Thymus (tissue), 11 donors: ENCODE measurements around the gene MS4A6A. TPM values are rescaled to one million over a fixed set of nuclear protein-coding genes. Genes with fewer than 3 reads are reported as not detected.
A peak's percentile ranks its signal among the peaks of the same experiment; 100 is the strongest.

Source experiments
- DNase-seq, 9 donors: peaks; one replicate each; pipeline ENCODE4 v3.0.0-alpha.2; 2013; ENCODE audit warnings: low spot score in 9 of 9, low read depth in 6 of 9, missing footprints in 1 of 9
- H3K27ac ChIP-seq, 2 donors: one replicate each; pipeline ENCODE4 v1.5.1; 2013; ENCODE audit warnings: control low read depth in 1 of 2, low read depth in 1 of 2, low read length in 1 of 2, mild to moderate bottlenecking in 1 of 2, moderate library complexity in 1 of 2
- H3K27me3 ChIP-seq, 2 donors: one replicate each; pipeline ENCODE4 v1.5.1; 2013; ENCODE audit warnings: low read length in 1 of 2; ENCODE audit not compliant: control insufficient read depth in 2 of 2, insufficient read depth in 1 of 2
- H3K36me3 ChIP-seq, 2 donors: one replicate each; pipeline ENCODE4 v1.5.1; 2013; ENCODE audit warnings: low read length in 1 of 2, mild to moderate bottlenecking in 1 of 2, moderate library complexity in 1 of 2; ENCODE audit not compliant: control insufficient read depth in 2 of 2, insufficient read depth in 2 of 2
- H3K4me1 ChIP-seq, 2 donors: one replicate each; pipeline ENCODE4 v1.5.1; 2013; ENCODE audit warnings: low read length in 2 of 2; ENCODE audit not compliant: control insufficient read depth in 2 of 2, insufficient read depth in 2 of 2
- H3K4me3 ChIP-seq, 2 donors: one replicate each; pipeline ENCODE4 v1.5.1; 2013; ENCODE audit warnings: low read length in 2 of 2, control low read depth in 1 of 2, mild to moderate bottlenecking in 1 of 2
- H3K9me3 ChIP-seq, 2 donors: one replicate each; pipeline ENCODE4 v1.5.1; 2013; ENCODE audit warnings: low read length in 1 of 2, mild to moderate bottlenecking in 1 of 2; ENCODE audit not compliant: control insufficient read depth in 2 of 2, insufficient read depth in 1 of 2
- WGBS: extraction: QIAGEN DNeasy Blood & Tissue Kit; methylation state at CpG from one replicate; pipeline ENCODE4 v1.1.7; 2013; 5-methylcytosine and 5-hydroxymethylcytosine counted together
- polyA plus RNA-seq: library from polyadenylated mRNA; stranded (reverse); fragments of 200-250 nt; gene quantifications from one replicate; pipeline ENCODE4 v1.2.3, GENCODE V29; 2013
- total RNA-seq: library from RNA; stranded (reverse); fragments of 120-200 nt; gene quantifications from one replicate; pipeline ENCODE4 v1.2.4, GENCODE V29; 2013
- donor health status: healthy.

The MS4A6A gene
- total and polyA plus RNA-seq, 2 donors: 102 to 174 TPM

GRCh38 chr11:60169264-60169915 lies 13.5 kb downstream of the MS4A6A start:
- peak in 6 of 9 donors; percentile 4 to 31 (median 10) for DNase-seq
- Histone ChIP-seq H3K36me3 (no peaks in the 10 kb centered on the region), H3K4me1 (no peaks in the 10 kb centered on the region), H3K4me3 (no peak overlapping the region), H3K27me3 (no peaks in the 10 kb centered on the region), H3K27ac (no peak overlapping the region), H3K9me3 (peaks cover 3 to 16% of the 10 kb centered on the region in 2 donors)
- 93% methylated on average over 6 of the region's 6 CpGs for WGBS

- H3K27me3 ChIP-seq: no peaks in the 10 kb centered on the region
- H3K4me1 ChIP-seq: no peaks in the 10 kb centered on the region
- no peak for DNase-seq
- 95% methylated on average over 6 of the region's 6 CpGs for WGBS
- no peaks in the 10 kb centered on the region for H3K36me3 ChIP-seq
- H3K27ac ChIP-seq: no peak overlapping the region
- no peak overlapping the region for H3K4me3 ChIP-seq
- H3K9me3 ChIP-seq: peaks cover 3 to 16% of the 10 kb centered on the region in 2 donors
Measured at GRCh38 chr11:60168306-60168705, 14.6 kb downstream of the MS4A6A start.

DNA sequence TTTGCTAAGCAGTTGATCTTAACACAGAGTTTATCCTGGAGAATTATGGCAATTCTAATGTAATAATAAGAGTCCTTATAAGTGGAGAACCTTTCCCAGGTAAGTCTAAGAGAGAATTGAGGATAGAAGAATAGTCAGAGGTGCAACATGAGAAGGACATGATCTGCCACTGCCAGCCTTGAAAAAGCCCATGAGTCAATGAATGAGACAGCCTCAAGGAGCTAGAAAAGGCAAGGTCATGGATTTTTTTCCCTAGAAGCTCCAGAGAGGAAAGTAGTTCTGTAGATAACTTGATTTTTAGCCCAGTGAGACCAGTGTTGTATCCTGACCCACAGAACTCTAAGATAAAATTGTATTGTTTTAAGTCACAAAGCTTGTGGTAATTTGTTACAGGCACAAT lies 16.9 kb downstream of the MS4A6A start:
- Histone ChIP-seq H3K36me3 (no peaks in the 10 kb centered on the region), H3K4me1 (no peaks in the 10 kb centered on the region), H3K27me3 (no peaks in the 10 kb centered on the region), H3K9me3 (peaks cover 3 to 16% of the 10 kb centered on the region in 2 donors), H3K27ac (no peak overlapping the region), H3K4me3 (no peak overlapping the region)
- DNase-seq: no peak

DNA sequence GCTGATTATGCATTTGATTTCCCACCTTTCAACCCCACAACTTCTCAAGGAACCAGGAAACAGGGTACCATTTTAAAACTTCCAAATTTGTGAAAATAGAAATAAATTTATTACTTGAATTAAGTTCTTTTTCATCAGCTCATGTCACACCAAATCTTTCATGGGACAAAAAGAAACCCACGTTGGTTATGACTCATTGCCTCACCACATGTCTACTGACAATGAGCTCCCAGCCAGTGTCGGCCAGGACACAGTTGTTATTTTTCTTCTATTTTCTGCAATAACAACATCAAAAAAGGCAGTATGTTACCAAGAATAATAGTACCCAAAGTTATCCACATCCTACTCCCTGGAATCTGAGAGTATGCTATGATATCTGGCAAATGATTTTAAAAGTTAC lies 17.3 kb downstream of the MS4A6A start:
- Histone ChIP-seq H3K9me3 (peaks cover 3 to 16% of the 10 kb centered on the region in 2 donors), H3K36me3 (no peaks in the 10 kb centered on the region), H3K4me3 (no peak overlapping the region), H3K4me1 (no peaks in the 10 kb centered on the region), H3K27ac (no peak overlapping the region), H3K27me3 (no peaks in the 10 kb centered on the region)
- WGBS: 89% methylated on average over 2 of the region's 2 CpGs
- no peak for DNase-seq

DNA sequence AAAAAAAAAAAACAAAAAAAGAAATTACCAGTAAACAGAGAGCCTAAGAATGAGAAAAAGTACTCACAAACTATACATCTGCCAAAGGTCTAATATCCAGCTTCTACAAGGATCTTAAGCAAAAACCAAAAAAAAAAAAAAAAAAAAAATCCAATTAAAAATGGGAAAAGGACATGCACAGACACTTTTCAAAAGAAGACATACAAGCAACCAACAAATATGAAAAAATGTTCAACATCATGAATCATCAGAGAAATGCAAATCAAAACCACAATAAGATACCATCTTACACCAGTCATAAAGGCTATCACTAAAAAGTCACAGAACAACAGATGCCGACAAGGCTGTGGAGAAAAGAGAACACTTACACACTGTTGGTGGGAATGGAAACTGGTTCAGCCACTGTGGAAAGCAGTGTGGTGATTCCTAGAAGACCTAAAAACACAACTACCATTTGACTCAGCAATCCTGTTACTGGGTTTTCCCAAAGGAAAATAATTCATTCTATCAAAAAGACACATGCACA lies 18.3 kb downstream of the MS4A6A start:
- no peak for DNase-seq
- Histone ChIP-seq H3K36me3 (no peaks in the 10 kb centered on the region), H3K27ac (no peak overlapping the region), H3K4me3 (no peak overlapping the region), H3K4me1 (no peaks in the 10 kb centered on the region), H3K27me3 (no peaks in the 10 kb centered on the region), H3K9me3 (peaks cover 3 to 16% of the 10 kb centered on the region in 2 donors)
- WGBS: 86% methylated on average over 1 of the region's 1 CpG

DNA sequence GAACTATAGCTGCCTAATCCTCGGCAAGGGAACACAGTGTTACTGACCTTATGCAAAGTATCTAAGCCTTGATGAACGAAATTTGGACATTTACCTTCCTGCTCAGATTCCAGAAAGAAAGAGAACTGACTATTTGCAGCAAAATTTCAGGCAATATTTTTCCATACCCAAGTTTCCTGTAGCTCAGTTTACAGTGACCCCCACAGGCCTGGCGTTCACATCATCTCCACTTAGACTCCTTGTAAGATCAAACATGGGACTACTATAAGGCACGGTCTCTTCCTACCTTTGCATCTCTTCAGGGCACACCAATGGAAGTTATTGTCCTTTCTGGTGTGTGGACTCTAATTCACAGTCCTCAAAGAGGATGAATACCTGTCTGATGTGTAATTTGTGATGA lies 21.1 kb downstream of the MS4A6A start:
- no peak for DNase-seq
- Histone ChIP-seq H3K4me3 (no peak overlapping the region), H3K4me1 (no peaks in the 10 kb centered on the region), H3K9me3 (no peaks in the 10 kb centered on the region), H3K27me3 (no peaks in the 10 kb centered on the region), H3K36me3 (no peaks in the 10 kb centered on the region), H3K27ac (no peak overlapping the region)
- 90% methylated on average over 4 of the region's 4 CpGs for WGBS

GRCh38 chr11:60161107-60161506 lies 21.8 kb downstream of the MS4A6A start:
- H3K4me1 ChIP-seq: no peaks in the 10 kb centered on the region
- DNase-seq: no peak
- no peaks in the 10 kb centered on the region for H3K9me3 ChIP-seq
- no peak overlapping the region for H3K27ac ChIP-seq
- 74% methylated on average over 2 of the region's 2 CpGs for WGBS
- no peaks in the 10 kb centered on the region for H3K36me3 ChIP-seq
- H3K27me3 ChIP-seq: no peaks in the 10 kb centered on the region
- H3K4me3 ChIP-seq: no peak overlapping the region

GRCh38 chr11:60159868-60160267 lies 23.0 kb downstream of the MS4A6A start:
- Histone ChIP-seq H3K9me3 (no peaks in the 10 kb centered on the region), H3K27ac (no peak overlapping the region), H3K27me3 (no peaks in the 10 kb centered on the region), H3K4me3 (no peak overlapping the region), H3K36me3 (no peaks in the 10 kb centered on the region), H3K4me1 (no peaks in the 10 kb centered on the region)
- DNase-seq: no peak
- WGBS: 80% methylated on average over 1 of the region's 1 CpG

GRCh38 chr11:60159284-60159683 lies 23.6 kb downstream of the MS4A6A start:
- DNase-seq: no peak
- Histone ChIP-seq H3K27ac (no peak overlapping the region), H3K27me3 (no peaks in the 10 kb centered on the region), H3K4me3 (no peak overlapping the region), H3K9me3 (no peaks in the 10 kb centered on the region), H3K36me3 (no peaks in the 10 kb centered on the region), H3K4me1 (no peaks in the 10 kb centered on the region)
- WGBS: 75% methylated on average over 2 of the region's 2 CpGs
